ENCODE results near the gene PRADC1.

The PRADC1 gene

DNA sequence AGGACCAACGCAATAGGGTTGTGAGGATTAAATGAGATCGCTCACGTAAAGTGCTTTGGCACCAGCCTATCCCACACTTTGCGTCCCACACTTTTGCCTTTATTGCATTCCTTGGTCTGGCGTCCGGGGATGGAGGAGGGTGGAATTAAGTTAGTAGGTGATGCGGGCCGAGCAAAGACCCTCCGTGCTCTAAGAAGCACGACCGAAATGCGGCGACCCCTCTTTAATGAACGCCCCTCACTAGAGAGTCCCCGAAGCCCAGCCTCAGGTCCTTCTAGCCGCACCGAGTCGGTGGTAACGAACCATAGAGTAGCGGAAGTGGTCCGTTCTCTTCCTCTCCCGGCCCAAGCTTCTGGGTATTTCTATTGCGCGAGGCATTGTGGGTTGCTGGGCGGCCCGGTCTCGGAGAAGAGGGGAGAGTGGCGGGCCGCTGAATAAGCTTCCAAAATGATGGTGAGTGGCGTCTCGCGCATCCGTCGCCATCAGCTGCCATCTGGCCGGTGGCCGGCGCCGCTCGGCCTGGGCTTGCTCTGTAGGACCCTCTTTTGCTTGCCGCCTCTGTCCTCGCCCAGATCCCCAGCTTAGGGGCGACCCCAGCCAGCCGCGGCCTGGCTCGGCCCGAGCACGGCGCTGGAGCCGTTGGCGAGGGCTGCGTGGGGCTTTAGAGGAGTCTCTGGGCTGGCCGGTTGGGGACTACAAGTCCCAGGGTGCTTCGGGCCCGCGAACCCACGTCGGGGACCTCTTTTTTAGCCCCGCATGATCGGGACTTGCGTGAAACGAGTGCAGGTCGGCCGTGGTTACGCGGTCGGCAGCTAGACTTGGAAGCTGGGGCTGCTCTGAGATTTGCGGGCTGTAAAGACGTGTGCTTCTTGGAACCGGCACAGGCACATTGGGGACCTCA is 1.1 kb upstream of the PRADC1 start, which contains the start of gene CCT7:
CCT7 (plus strand) TSS at position 377 of the 901 bp plus-strand sequence; CDS start at position 448, 71 bp downstream.
- peak; percentile 92 to 95 (median 93) for DNase-seq

DNA sequence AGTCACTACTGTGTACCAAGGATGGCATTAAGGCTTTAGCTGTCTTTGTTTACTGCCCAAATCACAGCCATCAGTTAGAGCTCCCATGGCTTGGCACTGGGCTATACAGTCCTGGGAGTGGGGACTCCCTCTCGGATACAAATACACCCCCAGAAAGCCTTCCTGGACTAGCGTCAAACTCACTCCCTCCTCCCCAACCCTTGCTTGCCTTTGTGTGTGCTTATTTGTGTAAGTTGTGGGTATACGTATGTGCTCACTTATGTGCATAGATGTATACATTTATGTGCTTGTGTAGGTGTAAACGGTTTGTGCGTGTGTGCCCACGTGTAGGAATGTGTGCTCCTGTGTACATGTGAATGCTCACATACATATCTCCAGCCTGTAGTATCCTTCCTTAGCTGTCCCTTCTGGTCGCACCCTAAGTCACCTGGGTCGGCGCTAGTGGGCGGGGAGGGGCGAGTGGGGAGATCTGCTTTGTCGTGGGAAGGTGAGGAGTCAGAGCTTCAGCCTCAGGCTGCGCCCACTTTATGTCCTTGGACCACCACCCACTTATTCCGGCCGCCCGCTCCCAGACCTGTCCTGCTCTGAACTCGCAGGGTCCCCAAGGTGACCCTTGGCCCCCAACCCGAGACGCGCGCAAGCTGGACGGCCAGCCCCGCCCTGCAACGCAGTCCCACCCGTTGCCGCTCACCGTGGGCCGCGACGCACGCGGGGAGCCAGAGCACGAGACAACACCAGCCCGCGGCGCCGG is 461 bp downstream of the PRADC1 start:
- DNase-seq, result peak in 2 of 3 donors; percentile 20 to 33

DNA sequence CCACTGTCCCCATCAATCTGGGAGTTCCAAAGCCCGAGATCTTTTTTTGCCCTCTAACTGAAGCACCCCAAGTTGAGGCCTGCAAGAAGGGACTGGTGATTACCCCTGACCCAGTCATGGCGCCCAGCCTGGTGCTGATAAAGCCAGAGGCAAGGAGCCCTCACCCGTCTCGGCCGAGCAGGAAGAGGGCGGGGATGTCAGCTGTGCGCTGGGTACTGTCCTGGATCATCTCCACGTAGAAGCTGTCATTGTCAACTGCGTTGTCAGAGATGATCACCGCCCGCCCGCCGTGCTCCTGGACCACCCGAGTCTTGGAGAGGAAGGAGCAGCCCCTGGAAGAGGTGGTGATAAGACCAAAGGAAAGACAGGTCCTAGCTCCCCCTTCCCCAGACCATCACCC is 4.4 kb downstream of the PRADC1 start:
- no peak for DNase-seq

DNA sequence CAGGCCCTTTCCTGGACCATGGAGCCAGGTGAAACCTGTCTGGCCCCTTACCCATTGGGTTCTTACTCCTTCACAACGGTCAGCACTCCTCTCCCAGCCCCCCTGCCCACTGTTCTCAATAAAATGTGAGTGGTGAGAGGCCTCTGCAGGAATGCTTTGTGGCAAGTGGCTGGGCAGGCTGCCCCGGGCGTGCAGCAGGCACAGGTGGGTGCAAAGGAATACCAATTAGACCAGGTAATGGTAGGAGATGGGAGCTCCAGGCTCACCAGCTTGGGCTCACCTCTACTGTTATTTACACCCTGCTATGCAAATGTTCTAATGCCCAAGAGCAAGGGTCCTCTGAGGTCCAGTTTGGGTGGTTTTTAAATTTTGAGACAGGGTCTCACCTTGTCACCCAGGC is 6.0 kb downstream of the PRADC1 start:
- no peak for DNase-seq

DNA sequence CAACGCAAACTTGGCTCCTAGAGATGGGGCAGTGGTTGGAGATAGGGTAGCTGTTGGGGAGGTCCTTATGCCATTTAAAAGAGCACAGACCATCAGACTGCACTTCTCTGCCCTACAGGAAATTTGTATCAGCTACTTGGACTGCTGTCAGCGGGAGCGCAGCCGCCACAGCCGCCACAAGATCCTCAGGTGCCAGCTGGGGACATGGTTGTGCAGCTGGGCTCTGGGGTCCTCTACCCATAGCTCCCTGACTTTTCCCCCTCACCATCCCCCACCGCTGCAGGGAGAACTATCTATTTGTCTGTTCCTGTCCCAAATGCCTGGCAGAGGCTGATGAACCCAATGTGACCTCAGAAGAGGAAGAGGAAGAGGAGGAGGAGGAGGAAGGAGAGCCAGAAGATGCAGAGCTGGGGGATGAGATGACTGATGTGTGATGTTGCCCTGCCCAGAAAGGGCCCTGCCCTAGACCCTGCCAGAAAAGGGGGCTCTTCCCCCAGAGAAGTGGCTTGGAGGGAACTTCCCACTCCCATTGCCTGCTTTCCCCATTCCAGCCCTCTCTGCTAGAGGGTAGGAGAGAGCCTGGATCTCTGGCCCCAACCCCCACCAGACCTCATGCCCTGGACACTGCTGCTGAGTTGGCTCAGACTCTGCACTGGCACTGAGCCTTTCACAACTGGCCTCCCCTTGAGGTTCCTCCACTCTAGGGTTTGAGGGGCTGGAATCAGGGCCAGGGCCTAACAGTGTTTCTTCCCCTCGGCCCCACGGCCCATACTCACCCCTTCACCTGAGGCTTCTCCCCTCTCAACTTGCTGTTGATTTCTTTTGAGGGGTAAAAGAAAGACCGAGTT is 7.3 kb downstream of the PRADC1 start:
- peak in 2 of 3 donors; percentile 20 to 28 for DNase-seq

DNA sequence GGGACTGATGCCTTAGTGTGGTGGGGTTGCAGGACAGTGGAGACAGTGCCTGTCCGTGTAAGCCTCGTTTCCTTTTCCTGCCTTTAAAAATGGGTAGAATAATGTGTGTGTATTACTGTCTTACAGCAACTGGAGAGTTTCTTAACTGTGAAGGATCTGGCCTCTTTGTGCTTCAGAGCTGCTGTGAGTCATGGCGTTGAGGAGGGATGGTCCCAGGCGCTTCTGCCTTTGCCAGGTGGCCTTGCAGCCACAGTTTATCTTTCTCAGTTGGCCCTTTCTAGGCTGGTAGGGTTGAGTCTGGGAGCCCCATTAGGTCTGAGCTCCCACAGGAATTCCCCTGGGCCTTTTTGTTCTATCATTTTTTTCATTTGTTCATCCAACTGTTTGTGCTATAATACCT is 9.2 kb downstream of the PRADC1 start:
- no peak for DNase-seq

DNA sequence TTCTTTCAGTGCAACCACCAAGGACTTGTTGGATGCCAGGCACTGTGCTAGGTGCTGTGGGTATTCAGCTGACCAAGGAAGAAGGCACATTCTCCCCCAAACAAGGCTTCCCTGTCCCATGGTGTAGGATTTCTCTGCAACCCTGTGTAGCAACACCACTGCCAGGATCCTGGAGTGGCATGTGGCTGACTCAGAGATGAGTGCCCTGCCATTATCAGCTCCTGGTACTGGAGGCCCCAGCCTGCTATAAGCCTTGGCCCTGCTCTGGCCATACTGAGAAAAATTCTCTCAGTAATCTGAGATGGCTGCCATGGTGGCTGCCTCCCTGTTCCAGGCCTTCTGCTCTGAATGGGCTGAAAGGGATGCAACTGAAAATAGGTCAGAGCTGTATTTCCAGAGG is 14.7 kb downstream of the PRADC1 start:
- DNase-seq, result no peak

DNA sequence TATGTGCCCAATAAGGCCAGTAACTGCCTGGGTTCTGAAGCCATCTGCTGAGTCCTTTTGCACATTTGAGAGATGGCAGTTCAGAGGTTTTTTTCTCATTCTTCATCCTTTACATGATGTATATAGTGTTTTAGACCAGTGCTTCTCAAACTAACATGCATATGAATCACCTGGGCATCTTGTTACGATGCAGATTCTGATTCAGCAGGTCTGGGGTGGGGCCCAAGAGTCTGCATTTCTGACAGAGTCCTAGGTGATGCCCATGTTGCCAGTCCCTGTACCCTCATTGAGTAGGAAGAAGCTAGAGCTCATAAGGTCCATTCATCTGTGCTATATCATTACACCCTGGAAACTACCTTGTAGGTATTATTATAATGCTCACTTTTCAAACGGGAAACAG is 15.2 kb downstream of the PRADC1 start:
- no peak for DNase-seq

DNA sequence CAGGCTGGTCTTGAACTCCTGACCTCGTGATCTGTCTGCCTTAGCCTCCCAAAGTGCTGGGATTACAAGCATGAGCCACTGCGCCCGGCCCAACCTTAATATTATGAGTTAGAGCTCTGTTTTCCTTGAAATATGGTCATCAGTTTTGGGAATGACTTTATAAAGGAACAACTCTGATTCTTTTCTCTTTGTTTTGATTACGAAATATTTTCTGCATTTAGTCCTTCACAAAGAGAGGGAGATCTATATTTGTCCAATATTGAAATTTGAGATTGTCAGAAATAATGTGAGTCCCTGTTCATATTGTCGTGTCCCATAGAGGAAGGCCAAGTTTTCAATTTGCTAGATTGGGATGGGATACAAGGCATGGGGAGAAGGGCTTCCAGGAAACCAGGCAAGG is 15.9 kb downstream of the PRADC1 start:
- DNase-seq, result no peak

DNA sequence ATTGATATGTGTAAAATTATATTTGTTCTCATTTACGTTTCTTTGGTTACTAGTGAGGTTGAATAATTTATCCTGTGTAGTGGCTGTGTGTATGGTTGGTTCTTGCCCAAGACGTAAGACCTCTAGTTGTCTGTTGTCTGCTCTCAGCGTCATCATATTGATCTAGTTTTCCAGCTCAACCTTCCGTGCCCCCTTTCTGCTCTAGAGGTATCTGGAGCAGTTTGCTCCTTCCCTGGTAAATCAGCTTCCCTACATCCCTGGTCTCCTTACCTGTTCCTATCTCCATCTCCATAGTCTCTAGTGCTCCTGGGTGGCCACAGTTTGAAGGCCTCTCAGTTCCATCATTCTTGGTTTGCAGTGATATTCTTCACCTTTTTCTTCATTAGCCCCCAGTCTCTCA is 17.8 kb downstream of the PRADC1 start:
- DNase-seq, result no peak

DNA sequence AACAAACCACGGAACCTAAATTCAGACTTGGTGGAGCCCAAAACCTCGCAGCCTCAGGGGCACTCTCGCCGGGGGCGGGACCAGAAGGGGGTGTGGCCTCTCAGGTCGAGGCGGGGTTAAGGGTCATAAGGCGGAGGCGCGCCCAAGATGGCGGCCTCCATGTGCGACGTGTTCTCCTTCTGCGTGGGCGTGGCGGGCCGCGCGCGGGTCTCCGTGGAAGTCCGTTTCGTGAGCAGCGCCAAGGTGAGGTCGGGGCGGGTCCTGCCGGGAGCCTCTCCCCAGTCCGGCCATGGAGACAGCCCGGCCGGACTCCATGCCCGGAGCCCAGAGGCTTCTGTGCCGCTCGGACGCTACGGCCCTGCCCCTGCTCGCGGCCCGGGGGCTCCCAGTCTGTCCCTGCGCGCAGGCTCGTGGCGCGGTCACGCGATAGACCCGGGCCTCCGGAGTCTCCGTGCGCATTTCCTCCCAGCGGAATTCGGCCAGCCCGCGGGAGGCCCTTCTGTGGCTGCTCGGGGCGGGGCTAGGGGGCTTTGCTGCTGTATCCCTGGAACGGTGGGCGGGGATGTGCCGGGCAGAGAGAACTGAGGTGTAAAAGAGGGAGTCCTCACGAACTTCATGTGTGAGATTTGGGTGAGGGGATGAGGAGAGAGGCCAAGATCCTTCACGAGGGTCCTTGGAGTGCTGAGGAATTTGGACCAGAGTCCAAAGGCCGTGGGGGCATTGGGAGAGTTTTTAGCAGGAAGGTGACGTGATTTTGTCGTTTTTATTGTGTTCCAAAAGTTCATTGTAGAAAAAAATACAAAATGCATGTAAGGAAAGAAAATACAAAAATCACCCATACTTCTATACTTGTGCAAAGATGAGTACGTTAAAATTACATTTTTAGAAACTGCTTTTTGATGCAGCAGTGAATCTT is 18.7 kb downstream of the PRADC1 start, which contains the start of gene SMYD5:
SMYD5 (plus strand) TSS at position 126 of the 916 bp plus-strand sequence; CDS start at position 148, 22 bp downstream.
- peak; percentile 93 to 96 (median 95) for DNase-seq

DNA sequence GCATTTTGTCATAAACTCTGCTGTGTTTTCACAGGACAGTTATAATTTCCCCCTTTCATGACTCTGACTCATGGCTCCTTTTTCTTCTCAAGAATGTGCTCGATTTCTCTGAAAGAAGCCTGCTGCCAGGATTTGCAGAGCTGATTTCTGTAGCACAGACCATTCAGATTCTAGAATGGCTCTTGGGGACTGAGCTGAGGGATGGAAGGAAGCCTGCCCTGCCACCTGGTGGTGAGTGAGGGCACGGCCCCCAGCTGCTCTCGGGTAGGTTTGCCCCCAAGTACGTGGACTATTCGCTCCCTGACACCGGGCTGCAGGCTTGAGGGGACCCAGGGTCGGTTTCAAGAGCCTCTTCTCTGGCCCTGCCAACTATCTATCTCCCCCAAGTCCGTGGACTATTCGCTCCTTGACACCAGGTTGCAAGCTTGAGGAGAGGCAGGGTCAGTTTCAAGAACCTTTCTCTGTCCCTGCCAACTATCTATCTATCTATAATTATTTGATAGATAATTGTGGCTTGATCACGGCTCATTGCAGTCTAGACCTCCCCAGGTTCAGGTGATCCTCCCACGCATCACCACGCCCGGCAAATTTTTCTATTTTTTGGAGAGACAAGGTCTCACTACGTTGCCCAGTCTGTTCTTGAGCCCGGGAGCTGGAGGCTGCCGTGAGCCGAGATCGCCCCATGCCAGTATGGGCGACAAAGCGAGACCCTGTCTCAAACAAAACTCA is 20.4 kb downstream of the PRADC1 start:
- peak; percentile 66 to 86 (median 78) for DNase-seq

DNA sequence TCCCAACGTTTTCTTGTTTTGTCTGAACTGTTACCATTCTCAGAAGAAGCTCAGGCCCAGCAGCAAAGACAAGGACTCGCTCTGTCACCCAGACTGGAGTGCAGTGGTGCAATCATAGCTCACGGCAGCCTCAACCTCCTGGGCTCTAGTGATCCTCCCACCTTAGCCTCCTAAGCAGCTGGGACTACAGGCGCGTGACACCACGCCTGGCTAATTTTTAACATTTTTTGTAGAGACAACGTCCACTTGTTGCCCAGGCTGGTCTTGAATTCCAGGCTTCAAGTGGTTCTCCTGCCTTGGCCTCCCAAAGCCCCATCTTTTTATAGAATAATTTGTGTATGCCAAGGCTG is 21.0 kb downstream of the PRADC1 start:
- DNase-seq, result no peak

DNA sequence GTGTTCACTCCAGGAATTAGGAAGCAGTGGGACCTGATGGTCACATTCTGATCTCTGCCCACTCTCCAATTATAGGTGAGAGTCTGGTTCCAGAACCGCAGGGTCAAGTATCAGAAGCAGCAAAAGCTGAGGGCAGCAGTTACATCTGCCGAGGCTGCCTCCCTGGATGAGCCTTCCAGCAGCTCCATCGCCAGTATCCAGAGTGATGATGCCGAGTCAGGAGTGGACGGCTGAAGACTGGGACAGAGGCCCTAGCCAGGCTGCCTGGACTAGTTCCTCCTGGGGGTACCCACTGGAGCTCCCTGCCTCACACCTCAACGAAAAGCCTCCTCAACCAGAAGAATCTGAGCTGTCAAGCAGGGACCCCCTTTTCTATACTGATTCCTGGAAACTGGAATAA is 22.3 kb downstream of the PRADC1 start:
- no peak for DNase-seq

DNA sequence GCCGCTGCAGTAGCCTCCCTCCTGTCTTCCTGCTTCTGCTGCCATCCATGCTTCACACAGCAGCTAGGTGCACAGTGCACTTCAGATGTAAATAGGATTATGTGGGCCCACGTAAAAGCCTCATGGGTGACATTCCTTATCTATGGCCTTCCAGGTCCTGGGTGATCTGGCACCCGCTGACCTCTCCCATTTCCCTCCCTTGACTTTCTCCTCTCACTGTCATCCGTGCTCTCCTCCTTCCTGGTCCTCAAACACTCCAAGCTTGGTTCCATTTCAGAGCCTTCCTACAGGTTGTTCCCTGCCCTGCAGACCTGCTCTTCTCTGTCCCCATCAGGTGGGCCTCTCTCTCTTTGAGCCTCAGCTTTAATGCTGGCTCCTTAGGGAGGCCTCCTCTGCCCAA is 23.0 kb downstream of the PRADC1 start:
- DNase-seq, result no peak

DNA sequence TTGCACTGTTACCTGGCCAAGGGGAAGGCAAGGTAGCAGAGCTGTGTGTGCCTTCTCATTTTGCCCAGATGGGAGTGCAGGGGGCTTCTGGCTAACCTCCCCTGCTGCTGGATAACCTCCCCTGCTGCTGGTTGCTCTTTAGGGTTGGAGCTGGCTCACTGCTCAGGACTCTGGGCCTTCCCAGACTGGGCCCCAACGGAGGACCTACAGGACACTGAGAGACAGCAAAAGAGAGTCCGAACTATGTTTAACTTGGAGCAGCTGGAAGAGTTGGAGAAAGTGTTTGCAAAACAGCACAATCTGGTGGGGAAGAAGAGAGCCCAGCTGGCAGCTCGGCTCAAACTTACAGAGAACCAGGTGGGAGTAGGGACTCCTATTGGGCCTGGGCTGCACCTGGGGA is 24.8 kb downstream of the PRADC1 start:
- no peak for DNase-seq

DNA sequence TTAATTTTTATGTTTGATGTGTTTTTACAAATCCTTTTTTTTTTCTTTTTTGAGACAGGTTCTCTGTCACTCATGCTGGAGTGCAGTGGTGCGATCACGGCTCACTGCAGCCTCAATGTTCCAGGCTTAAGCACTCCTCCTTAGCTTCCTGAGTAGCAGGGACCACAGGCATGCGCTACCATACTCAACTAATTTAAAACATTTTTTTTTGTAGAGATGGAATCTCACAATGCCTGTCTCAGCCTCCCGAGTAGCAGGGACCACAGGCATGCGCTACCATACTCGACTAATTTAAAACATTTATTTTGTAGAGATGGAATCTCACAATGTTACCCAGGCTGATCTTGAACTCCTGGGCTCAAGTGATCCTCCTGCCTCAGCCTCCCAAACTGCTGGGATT is 27.4 kb downstream of the PRADC1 start:
- DNase-seq, result no peak

DNA sequence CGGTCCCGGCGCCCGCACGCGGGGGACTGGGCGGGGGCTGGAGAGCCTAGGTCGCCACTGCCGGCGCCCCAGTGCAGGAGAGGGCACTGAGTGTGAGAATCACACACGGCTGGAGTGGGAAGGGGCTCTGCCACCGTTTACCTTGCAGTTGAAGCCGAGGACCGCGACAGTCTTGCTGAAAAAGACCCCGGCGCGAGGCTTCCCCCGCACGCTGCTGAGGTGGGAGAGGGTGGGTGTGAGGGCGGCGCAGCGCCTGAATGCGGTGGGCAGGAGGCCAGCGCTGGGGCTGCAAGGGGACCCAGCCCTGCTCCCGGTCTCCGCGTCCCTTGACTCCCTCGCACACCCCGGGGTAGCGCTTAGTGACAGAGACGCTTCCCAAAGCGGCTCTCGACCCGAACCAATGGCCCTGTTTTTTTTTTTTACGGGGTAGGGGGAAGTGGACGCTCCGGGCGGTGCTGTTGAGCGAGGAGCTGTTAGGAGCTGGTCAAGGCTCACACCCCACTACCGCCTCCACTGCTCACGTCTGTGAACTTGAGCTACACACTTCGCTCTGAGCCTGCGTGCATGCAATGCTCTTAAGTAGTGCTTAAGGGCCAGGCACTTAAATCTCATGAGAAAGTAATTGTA is 29.9 kb downstream of the PRADC1 start:
- DNase-seq, result peak in 2 of 3 donors; percentile 8 to 17

DNA sequence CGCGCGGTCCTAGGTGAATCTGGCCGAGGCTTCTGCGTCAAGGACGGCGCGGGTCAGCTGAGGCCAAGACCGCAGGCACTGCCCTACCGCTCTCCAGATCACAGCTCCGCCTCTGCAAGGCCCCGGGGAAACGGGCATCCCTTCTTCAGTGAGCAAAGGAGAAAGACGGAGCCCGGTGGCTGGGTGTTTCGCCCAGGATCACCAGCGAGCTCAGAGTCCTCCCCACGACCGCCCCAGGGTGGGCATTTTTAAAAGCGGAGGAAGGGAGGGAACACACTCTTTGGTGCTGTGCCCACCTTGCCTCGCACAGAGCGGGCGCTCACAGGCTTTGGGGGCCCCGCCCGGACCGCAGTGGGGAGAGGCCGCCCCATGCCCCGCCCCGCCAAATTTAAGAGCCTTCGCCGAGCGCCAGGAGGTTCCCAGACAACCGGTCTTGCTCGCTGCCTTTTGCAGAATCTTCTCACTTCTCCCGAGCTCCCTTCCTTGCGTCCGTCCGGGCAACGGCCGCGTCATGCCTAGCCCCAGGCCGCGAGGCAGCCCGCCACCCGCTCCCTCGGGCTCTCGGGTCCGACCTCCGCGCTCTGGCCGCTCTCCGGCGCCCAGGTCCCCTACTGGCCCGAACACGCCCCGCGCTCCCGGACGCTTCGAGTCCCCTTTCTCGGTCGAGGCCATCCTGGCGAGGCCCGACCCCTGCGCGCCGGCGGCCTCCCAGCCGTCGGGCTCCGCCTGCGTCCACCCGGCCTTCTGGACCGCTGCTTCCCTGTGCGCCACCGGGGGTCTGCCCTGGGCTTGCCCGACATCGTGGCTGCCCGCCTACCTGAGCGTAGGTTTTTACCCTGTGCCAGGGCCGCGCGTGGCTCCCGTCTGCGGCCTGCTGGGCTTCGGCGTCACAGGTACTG is 30.6 kb downstream of the PRADC1 start, which contains the start of gene NOTO:
NOTO (plus strand) TSS at position 419 of the 899 bp plus-strand sequence; CDS start at position 512, 93 bp downstream.
- DNase-seq, result peak in 2 of 3 donors; percentile 9 to 20

All from suppressor macrophage treated with lipopolysaccharide for 1 hour (primary cell).